GM12874 (cell line): ENCODE data around the gene UCHL5.

Source experiments
- TF ChIP-seq, protein P1 (sequence below): IDR thresholded peaks from 2 replicates; pipeline ENCODE4 v1.5.1; 2011; ENCODE audit warnings: low read depth, mild to moderate bottlenecking, control low read depth, low read length, moderate library complexity; ENCODE audit not compliant: insufficient read depth

Gene UCHL5, protein sequence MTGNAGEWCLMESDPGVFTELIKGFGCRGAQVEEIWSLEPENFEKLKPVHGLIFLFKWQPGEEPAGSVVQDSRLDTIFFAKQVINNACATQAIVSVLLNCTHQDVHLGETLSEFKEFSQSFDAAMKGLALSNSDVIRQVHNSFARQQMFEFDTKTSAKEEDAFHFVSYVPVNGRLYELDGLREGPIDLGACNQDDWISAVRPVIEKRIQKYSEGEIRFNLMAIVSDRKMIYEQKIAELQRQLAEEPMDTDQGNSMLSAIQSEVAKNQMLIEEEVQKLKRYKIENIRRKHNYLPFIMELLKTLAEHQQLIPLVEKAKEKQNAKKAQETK

DNA sequence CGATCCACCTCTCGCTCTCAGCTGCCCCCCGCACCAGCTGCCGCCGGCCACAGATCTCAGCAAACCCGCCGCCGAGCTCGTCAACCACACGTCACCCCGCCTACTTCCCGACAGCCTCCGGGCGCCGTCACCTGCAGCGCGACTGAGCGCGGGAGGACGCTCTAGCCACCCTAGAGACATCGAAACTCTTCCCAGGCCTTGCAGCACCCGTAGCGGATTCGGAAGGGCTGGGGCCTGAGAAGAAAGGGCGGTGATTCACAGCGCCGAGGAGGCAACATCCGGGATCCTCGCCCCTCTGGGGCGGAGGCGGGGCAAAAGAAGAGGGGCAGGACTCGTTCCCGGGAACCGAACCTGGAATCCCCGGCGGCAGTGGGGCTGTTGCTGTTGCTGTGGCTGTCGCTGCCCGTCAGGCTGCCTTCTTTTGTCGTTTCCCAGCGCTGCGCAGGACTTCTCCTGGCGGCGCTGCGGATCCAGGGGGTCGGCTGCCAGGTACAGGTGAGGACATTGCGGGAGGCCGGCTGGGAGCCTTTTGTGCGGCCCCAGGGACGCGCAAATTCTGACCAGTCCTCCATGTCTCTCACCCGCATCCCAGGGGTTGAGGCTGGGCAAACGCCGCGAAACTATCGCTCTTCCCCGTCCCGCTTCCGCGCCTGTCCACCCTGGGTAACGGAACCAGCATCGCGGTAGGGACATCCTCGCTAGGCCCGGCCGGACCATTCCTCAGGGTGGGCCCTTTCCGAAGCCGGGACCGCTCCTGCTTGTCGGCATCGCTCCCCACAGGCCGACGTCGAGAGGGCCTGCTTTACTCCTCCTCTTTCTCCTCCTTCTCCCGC lies at the start of gene UCHL5, which contains the start of gene RO60:
Gene UCHL5 (minus strand): TSS at position 79 of the 833 bp plus-strand sequence. CDS start 100 bp downstream, outside the sequence.
Gene RO60 (plus strand): TSS at position 331 of the 833 bp plus-strand sequence. CDS start 9,443 bp downstream, outside the sequence.
- TF ChIP-seq, protein P1, sequence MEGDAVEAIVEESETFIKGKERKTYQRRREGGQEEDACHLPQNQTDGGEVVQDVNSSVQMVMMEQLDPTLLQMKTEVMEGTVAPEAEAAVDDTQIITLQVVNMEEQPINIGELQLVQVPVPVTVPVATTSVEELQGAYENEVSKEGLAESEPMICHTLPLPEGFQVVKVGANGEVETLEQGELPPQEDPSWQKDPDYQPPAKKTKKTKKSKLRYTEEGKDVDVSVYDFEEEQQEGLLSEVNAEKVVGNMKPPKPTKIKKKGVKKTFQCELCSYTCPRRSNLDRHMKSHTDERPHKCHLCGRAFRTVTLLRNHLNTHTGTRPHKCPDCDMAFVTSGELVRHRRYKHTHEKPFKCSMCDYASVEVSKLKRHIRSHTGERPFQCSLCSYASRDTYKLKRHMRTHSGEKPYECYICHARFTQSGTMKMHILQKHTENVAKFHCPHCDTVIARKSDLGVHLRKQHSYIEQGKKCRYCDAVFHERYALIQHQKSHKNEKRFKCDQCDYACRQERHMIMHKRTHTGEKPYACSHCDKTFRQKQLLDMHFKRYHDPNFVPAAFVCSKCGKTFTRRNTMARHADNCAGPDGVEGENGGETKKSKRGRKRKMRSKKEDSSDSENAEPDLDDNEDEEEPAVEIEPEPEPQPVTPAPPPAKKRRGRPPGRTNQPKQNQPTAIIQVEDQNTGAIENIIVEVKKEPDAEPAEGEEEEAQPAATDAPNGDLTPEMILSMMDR = no peak

DNA sequence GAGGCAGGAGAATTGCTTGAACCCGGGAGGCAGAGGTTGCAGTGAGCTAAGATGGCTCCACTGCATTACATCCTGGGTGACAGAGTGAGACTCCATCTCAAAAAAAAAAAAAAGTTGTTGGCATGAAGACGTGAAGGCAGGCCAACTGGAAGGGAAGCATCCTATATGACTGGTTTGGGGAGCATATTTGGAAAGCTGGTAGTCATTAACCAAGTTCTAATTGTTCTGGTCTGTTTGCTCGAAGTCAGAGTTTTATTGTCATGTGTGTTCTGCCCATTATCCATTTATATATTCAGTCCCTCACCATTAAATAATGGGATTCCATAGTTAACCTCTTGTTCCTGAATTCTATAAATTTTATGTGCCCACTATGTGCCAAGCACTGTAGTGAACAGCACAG lies 49.3 kb upstream of the UCHL5 start:
- TF ChIP-seq, protein P1 = no peak

DNA sequence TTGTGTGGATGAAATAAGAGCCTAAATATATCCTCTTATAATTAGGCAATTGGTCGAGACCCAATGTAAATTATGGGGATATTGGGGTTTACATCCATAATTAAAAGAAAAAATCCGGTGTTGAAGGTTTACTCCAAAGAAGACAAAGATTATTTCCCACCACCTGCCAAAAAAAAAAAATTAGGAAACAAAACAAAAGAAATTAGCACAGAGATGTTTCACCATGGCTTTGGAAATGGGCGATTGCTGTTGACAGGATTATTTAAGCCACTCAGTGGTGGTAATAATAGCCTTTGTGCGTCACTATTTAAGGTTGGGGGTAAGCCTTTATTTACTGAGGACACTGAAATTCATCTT lies 46.6 kb upstream of the UCHL5 start:
- TF ChIP-seq, protein P1 = no peak

DNA sequence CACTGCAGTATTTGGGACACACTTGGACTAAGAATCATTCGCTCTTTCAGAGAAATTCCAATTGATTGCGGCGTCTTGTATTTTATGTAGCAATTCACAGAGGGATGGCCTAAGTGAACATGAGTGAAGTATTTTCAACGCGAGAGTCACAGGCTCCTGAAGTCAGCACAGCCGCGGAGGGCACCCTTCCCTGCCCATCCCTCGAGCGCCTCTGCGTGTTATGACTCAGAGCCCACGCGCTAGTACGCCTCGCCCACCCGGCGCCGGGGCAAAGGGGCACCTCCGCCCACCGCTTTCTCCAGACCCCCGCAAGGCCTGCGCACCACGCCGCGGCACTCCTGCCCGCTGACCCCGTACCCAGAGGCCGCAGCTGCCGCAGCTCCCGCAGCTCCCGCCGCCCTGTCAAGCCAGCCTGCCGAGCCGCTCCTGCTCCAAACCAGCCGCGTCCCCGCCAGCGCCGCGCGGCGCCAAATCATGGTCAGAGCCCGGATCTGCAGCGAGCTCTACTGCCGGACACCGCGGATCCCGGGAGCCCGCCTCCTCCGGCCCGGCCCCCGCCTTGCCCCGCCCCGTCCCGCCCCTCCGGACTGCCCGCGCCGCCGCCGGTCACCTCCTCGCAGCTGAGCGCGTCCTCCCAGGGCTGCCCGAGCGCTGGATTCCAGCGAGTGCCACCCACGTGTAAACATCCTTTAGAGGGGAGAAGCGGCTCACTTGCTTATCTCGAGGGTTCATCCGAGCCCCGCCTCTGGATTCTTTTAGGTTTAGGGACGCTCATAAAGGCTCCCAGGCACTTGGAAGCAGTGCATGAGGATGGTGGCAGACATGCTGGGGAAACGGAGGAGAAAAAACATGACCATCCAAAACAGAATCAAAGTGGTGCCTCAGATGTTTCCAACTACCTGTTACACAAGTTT lies 46.0 kb upstream of the UCHL5 start, which contains the start of gene GLRX2:
Gene GLRX2 (minus strand): TSS at position 508 of the 914 bp plus-strand sequence. CDS start 32 bp downstream, at position 476.
- TF ChIP-seq, protein P1 = peak; percentile 10; the same call in 1 of the 2 replicates

DNA sequence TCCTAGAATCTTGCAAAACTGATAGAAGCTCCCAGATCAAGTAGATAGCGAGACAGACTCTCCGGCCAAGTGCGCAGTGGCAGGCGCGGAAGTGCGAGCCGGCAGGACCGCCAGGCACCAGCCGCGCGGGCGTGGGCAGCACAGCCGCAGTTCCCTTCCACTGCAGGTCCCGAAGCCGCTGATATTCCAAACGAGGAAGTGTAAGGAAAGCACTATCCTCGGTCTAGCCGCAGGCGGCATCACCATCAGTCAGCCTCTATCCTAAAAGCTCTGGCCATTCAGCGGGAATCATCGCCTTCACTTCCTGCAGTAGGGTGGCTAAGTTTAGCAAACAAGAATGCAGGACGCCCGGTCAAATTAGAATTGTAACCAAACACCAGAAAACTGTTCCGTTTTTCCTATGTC lies 45.3 kb upstream of the UCHL5 start:
- TF ChIP-seq, protein P1 = no peak

DNA sequence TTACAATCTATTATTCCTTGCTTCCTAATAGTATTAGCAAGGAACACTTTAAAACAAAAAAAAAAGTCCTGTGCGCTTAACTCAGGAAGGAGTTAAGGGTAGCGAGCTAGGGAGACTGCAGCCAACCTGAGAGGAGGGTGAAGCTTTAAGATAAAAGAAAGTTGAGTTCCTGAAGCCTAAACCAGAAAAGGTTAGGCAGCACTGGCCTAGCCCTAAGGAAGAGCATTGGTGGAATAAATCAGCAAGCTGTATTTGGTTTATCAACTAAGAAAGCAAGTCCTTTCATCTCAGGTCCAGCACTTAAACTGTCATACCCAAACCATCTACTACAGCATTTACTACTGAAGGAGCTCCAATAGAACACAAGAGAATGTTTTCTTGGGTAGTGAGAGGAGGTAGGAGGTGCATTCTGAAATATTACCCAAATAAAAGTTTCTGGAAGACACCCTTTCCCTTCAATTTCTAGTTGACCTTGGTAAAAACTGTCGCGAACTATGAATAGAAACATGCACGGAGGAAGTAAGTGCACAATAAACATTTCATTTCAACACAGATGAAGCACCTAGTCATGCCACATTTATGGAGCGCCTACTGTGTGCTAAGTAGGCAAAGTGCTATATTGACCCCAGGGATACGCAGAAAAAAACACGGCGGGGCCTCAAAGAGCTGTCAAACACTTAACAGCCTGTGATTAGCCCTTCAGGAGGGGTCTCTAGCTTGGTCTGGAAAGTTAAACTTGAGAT lies 44.8 kb upstream of the UCHL5 start:
- TF ChIP-seq, protein P1 = no peak
